DND-41 (cell line): ENCODE data around the gene CTCF.

Experiments used
- ATAC-seq: fragments of 200-7000 bp; cut with Tn5 transposase; 3 replicates; pipeline ENCODE4 v1.9.1; 2021; ENCODE audit warnings: low read depth; ENCODE audit not compliant: insufficient read depth
- DNase-seq: peaks from one replicate; pipeline ENCODE4 v3.0.0-alpha.2; 2020
- H2AFZ ChIP-seq: 2 replicates; pipeline ENCODE4 v1.6.0; 2012; ENCODE audit warnings: low read depth, low read length
- H3K27ac ChIP-seq: 2 replicates; pipeline ENCODE4 v1.5.1; 2012; ENCODE audit warnings: low read length, inconsistent platforms
- H3K27me3 ChIP-seq: fragments of 200-600 bp; sonication (generic); 2 replicates; pipeline ENCODE4 v1.6.0; 2012; ENCODE audit warnings: low read length, mild to moderate bottlenecking, inconsistent platforms; ENCODE audit not compliant: insufficient read depth, poor library complexity
- H3K36me3 ChIP-seq: 2 replicates; pipeline ENCODE4 v1.5.1; 2012; ENCODE audit warnings: low read length, inconsistent platforms; ENCODE audit not compliant: insufficient read depth
- H3K4me1 ChIP-seq: 2 replicates; pipeline ENCODE4 v1.5.1; 2012; ENCODE audit warnings: mild to moderate bottlenecking, low read length; ENCODE audit not compliant: insufficient read depth
- H3K4me2 ChIP-seq: 2 replicates; pipeline ENCODE4 v1.6.0; 2012; ENCODE audit warnings: mild to moderate bottlenecking, moderate library complexity, low read length, inconsistent platforms; ENCODE audit not compliant: insufficient read depth
- H3K4me3 ChIP-seq, 2 experiments: fragments of 200-600 bp in 1 of 2; shearing (Covaris generic) in 1 of 2; 2 replicates each; pipeline ENCODE4 v1.5.1; 2012 to 2016; ENCODE audit warnings: inconsistent platforms in 2 of 2, low read length in 2 of 2, mild to moderate bottlenecking in 2 of 2, low read depth in 1 of 2, moderate library complexity in 1 of 2
- H3K79me2 ChIP-seq: 2 replicates; pipeline ENCODE4 v1.6.0; 2012; ENCODE audit warnings: low read length, inconsistent platforms; ENCODE audit not compliant: insufficient read depth
- H3K9ac ChIP-seq: 2 replicates; pipeline ENCODE4 v1.6.0; 2012; ENCODE audit warnings: low read depth, mild to moderate bottlenecking, inconsistent platforms, low read length, moderate library complexity
- H3K9me3 ChIP-seq: 2 replicates; pipeline ENCODE4 v1.5.1; 2012; ENCODE audit warnings: low read length, moderate library complexity, mild to moderate bottlenecking, inconsistent platforms; ENCODE audit not compliant: insufficient read depth, severe bottlenecking
- H4K20me1 ChIP-seq: 2 replicates; pipeline ENCODE4 v1.6.0; 2012; ENCODE audit warnings: low read length; ENCODE audit not compliant: insufficient read depth
- CTCF ChIP-seq: IDR thresholded peaks from 2 replicates; pipeline ENCODE4 v1.5.1; 2012; ENCODE audit warnings: borderline replicate concordance, low read length, moderate library complexity, mild to moderate bottlenecking; ENCODE audit not compliant: poor library complexity, severe bottlenecking; ENCODE audit errors: extremely low read depth
- EZH2 ChIP-seq: IDR thresholded peaks from 3 replicates; pipeline ENCODE4 v1.6.1; 2012; ENCODE audit warnings: borderline replicate concordance, low read depth, mild to moderate bottlenecking, moderate library complexity, low read length, inconsistent platforms; ENCODE audit not compliant: severe bottlenecking

Gene CTCF

DNA sequence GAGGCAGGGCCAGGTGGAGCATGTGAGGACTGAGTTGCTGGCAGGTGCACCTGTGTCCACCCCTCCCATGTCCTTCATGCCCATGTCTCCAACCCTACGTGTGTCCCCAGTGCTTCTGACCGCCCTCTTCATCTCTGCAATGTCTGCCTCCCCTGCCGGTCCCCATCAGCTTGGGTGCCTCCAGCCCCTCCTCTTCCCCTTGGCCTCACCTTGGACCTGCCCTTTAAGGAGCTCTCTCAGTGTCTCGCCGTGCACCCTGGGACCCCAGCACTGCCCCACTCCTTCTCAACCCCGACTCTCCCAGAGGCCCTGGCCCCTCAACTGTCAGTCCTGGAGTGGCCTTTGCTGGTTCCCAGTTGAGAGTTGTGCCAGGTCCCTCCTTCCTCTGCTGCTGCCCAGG lies 18.7 kb upstream of the CTCF start:
- ATAC-seq = no peak
- Histone ChIP-seq H4K20me1 (peaks cover 23% of the 10 kb centered on the region), H3K27me3 (no peaks in the 10 kb centered on the region), H2AFZ (no peak overlapping the region), H3K4me3 (no peak overlapping the region), H3K4me2 (no peak overlapping the region), H3K36me3 (peaks cover 76% of the 10 kb centered on the region), H3K4me1 (peaks cover 50% of the 10 kb centered on the region), H3K9me3 (no peaks in the 10 kb centered on the region), H3K27ac (no peak overlapping the region), H3K79me2 (peaks cover 17% of the 10 kb centered on the region), H3K9ac (no peak overlapping the region)
- no peak for DNase-seq
- TF ChIP-seq CTCF (no peak), EZH2 (no peak)

- H3K4me1 ChIP-seq = peaks cover 50% of the 10 kb centered on the region
- no peaks in the 10 kb centered on the region for H3K9me3 ChIP-seq
- no peak for ATAC-seq
- no peaks in the 10 kb centered on the region for H3K27me3 ChIP-seq
- H4K20me1 ChIP-seq = peaks cover 17% of the 10 kb centered on the region
- no peak overlapping the region for H2AFZ ChIP-seq
- H3K9ac ChIP-seq = no peak overlapping the region
- no peak for TF ChIP-seq EZH2
- peak; percentile 12 for TF ChIP-seq CTCF
- H3K79me2 ChIP-seq = peaks cover 17% of the 10 kb centered on the region
- no peak overlapping the region for H3K4me2 ChIP-seq
- H3K36me3 ChIP-seq = peaks cover 70% of the 10 kb centered on the region
- no peak overlapping the region for H3K27ac ChIP-seq
- DNase-seq = no peak
- H3K4me3 ChIP-seq = no peak overlapping the region
Measured at GRCh38 chr16:67544329-67544841, 17.9 kb upstream of the CTCF start.

DNA sequence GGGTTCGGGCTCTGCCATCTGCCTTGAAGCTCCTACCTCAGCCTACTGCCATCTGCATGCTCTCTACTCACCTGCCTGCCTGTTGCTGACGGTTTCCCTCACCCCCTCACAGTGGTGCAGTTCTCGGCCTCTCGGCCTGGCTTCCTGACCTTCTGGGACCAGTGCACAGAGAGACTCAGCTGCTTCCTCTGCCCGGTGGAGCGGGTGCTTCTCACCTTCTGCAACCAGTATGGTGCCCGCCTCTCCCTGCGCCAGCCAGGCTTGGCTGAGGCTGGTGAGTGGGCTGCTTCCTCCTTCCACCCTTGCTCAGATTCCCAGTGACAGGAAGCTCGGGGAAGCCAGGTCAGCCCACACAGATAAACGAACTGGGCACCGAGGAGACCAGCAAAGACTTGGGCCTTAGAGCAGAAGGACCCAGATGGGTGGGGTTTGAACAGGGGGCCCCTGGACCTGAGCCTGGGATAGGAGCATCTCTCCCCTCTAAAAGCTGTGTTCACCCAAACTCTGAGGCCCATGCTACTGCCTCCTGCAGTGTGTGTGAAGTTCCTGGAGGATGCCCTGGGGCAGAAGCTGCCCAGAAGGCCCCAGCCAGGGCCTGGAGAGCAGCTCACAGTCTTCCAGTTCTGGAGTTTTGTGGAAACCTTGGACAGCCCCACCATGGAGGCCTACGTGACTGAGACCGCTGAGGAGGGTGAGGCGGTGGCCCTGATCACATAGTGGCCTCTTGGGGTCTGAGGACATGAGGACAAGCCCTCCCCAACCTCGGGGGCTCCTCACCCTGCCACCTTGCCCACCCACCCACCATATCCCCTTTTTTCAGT lies 17.3 kb upstream of the CTCF start:
- Histone ChIP-seq H3K79me2 (peaks cover 19% of the 10 kb centered on the region), H2AFZ (no peak overlapping the region), H3K9me3 (no peaks in the 10 kb centered on the region), H3K27me3 (no peaks in the 10 kb centered on the region), H3K27ac (peak overlapping the region; percentile 42; the same call in 1 of the 2 replicates), H3K4me3 (no peak overlapping the region), H3K36me3 (peaks cover 63% of the 10 kb centered on the region), H4K20me1 (peaks cover 13% of the 10 kb centered on the region; the same call in 1 of the 2 replicates), H3K9ac (no peak overlapping the region), H3K4me2 (no peak overlapping the region), H3K4me1 (peaks cover 57% of the 10 kb centered on the region)
- no peak for DNase-seq
- TF ChIP-seq EZH2 (no peak), CTCF (no peak)
- no peak for ATAC-seq
